GM12878 (cell line): Measurements from ENCODE around the gene SLC22A24. TPM values are rescaled to one million over a fixed set of nuclear protein-coding genes. Genes with fewer than 3 reads are reported as not detected.

Experiments
- ATAC-seq: fragments of 200-7000 bp; cut with Tn5 transposase; 3 replicates; pipeline ENCODE4 v1.9.1; 2020; ENCODE audit warnings: mild to moderate bottlenecking, moderate library complexity
- BruUV-seq: library from RNA; stranded (reverse); fragments of 400-500 nt; replicated peaks from 2 replicates; lab custom pipeline; 2021; lab: Mats Ljungman, UMichigan
- CTCF ChIA-PET: fragments of 300-600 bp; sonication (Branson Sonifier 250); formaldehyde crosslinking; extraction: SDS; loops from one replicate; lab custom pipeline; 2021; ENCODE audit warnings: inconsistent platforms; lab: Yijun Ruan, JAX
- POLR2A ChIA-PET: fragments of 350-600 bp; formaldehyde crosslinking; extraction: SDS; loops from one replicate; lab custom pipeline; 2021; ENCODE audit warnings: inconsistent platforms; lab: Charles Lee
- RAD21 ChIA-PET: fragments of 300-600 bp; sonication (Branson Sonifier 250); formaldehyde crosslinking; loops from one replicate; lab custom pipeline; 2023; ENCODE audit warnings: antibody characterized with exemption; ENCODE audit not compliant: unreplicated experiment; lab: Charles Lee
- SMC1A ChIA-PET: fragments of 300-600 bp; sonication (Branson Sonifier 250); formaldehyde crosslinking; loops from one replicate; lab custom pipeline; 2023; ENCODE audit not compliant: unreplicated experiment, uncharacterized antibody; lab: Charles Lee
- DNase-seq: peaks from one replicate; pipeline ENCODE4 v3.0.0-alpha.2; 2011; ENCODE audit warnings: low read depth, low spot score
- FAIRE-seq: peaks from 3 replicates; lab custom pipeline; 2011; peaks lifted over from hg19 to GRCh38; lab: Jason Lieb, UNC
- H2AFZ ChIP-seq: 2 replicates; pipeline ENCODE4 v1.6.0; 2011; ENCODE audit warnings: low read depth, low read length, control low read depth; ENCODE audit not compliant: control insufficient read depth
- H3K27ac ChIP-seq: 2 replicates; pipeline ENCODE4 v1.5.1; 2011; ENCODE audit warnings: control low read depth; ENCODE audit not compliant: control insufficient read depth, insufficient read depth
- H3K27me3 ChIP-seq, 2 experiments: replicated peaks in 1 of 2; 2 replicates each; pipeline versions ENCODE4 v1.6.0 to v1.6.1; 2011; ENCODE audit warnings: low read length in 1 of 2; ENCODE audit not compliant: control insufficient read depth in 2 of 2, insufficient read depth in 2 of 2
- H3K36me3 ChIP-seq, 2 experiments: 2 replicates each; pipeline ENCODE4 v1.5.1; 2011; ENCODE audit warnings: low read length in 1 of 2; ENCODE audit not compliant: control insufficient read depth in 2 of 2, insufficient read depth in 2 of 2
- H3K4me1 ChIP-seq: 2 replicates; pipeline ENCODE4 v1.6.1; 2011; ENCODE audit warnings: mild to moderate bottlenecking, low read length, moderate library complexity, mixed read lengths; ENCODE audit not compliant: control insufficient read depth, insufficient read depth
- H3K4me2 ChIP-seq: 2 replicates; pipeline ENCODE4 v1.6.0; 2011; ENCODE audit warnings: control low read depth; ENCODE audit not compliant: control insufficient read depth, insufficient read depth
- H3K4me3 ChIP-seq: fragments of 200-600 bp; sonication (generic); 2 replicates; pipeline ENCODE4 v1.5.1; 2016
- H3K79me2 ChIP-seq: 2 replicates; pipeline ENCODE4 v1.6.0; 2011; ENCODE audit warnings: low read length; ENCODE audit not compliant: control insufficient read depth, insufficient read depth
- H3K9ac ChIP-seq: 2 replicates; pipeline ENCODE4 v1.8.0; 2011; ENCODE audit warnings: low read length, control low read depth, mixed read lengths; ENCODE audit not compliant: control insufficient read depth, insufficient read depth
- H3K9me3 ChIP-seq: replicated peaks from 3 replicates; pipeline ENCODE4 v1.5.1; 2011; ENCODE audit warnings: mild to moderate bottlenecking, low read length; ENCODE audit not compliant: control insufficient read depth, insufficient read depth
- H4K20me1 ChIP-seq: 2 replicates; pipeline ENCODE4 v1.6.0; 2011; ENCODE audit not compliant: control insufficient read depth, insufficient read depth
- CBX3 ChIP-seq: fragments of 200-600 bp; sonication (generic); IDR thresholded peaks from 2 replicates; pipeline ENCODE4 v1.6.1; 2016; ENCODE audit warnings: low read depth, borderline replicate concordance
- CEBPZ ChIP-seq: fragments of 150-350 bp; IDR thresholded peaks from 2 replicates; pipeline ENCODE4 v1.6.1; 2016; ENCODE audit warnings: low read depth, low read length
- FOXK2 ChIP-seq: fragments of 450-650 bp; IDR thresholded peaks from 2 replicates; pipeline ENCODE4 v1.6.1; 2017; ENCODE audit warnings: mild to moderate bottlenecking, moderate library complexity
- FOXM1 ChIP-seq: IDR thresholded peaks from 2 replicates; pipeline ENCODE4 v1.6.1; 2012; ENCODE audit warnings: low read depth, mild to moderate bottlenecking, inconsistent platforms, low read length, moderate library complexity
- GATAD2B ChIP-seq: fragments of 450-650 bp; conservative IDR thresholded peaks from 2 replicates; pipeline ENCODE4 v1.6.1; 2017; ENCODE audit warnings: low read depth, mild to moderate bottlenecking, moderate library complexity
- IRF4 ChIP-seq: IDR thresholded peaks from 2 replicates; pipeline ENCODE4 v1.6.1; 2011; ENCODE audit warnings: low read depth, low read length
- KAT2A ChIP-seq: conservative IDR thresholded peaks from 2 replicates; pipeline ENCODE4 v1.6.1; 2011; ENCODE audit warnings: low read depth, low read length; ENCODE audit not compliant: control insufficient read depth
- KLF5 ChIP-seq: fragments of 450-650 bp; IDR thresholded peaks from 2 replicates; pipeline ENCODE4 v1.6.1; 2014; ENCODE audit warnings: mild to moderate bottlenecking; ENCODE audit not compliant: partially characterized antibody
- LARP7 ChIP-seq: fragments of 450-650 bp; IDR thresholded peaks from 2 replicates; pipeline ENCODE4 v1.6.1; 2017; ENCODE audit warnings: mild to moderate bottlenecking
- NRF1 ChIP-seq: conservative IDR thresholded peaks from 2 replicates; pipeline ENCODE4 v1.6.1; 2011; ENCODE audit warnings: mild to moderate bottlenecking, low read depth, low read length, improper control_type of control experiment
- POU2F2 ChIP-seq: IDR thresholded peaks from 3 replicates; pipeline ENCODE4 v1.6.1; 2011; ENCODE audit warnings: low read depth, mild to moderate bottlenecking, low read length, borderline replicate concordance
- RFX5 ChIP-seq: IDR thresholded peaks from 2 replicates; pipeline ENCODE4 v1.6.1; 2011; ENCODE audit warnings: low read depth, low read length, improper control_type of control experiment
- TAF1 ChIP-seq: IDR thresholded peaks from 2 replicates; pipeline ENCODE4 v1.6.1; 2011; ENCODE audit warnings: mild to moderate bottlenecking, low read depth, low read length, borderline replicate concordance
- TCF7 ChIP-seq: IDR thresholded peaks from 2 replicates; pipeline ENCODE4 v1.6.1; 2014; ENCODE audit warnings: antibody characterized with exemption, borderline replicate concordance
- WGBS: methylation state at CpG from one replicate; pipeline ENCODE4 v1.1.6; 2016; ENCODE audit warnings: low lambda C conversion rate; ENCODE audit not compliant: insufficient replicate concordance, insufficient coverage; ENCODE audit errors: missing lambda C conversion rate; 5-methylcytosine and 5-hydroxymethylcytosine counted together
- in situ Hi-C: fragments of 300-500 bp; cut with MboI; formaldehyde crosslinking; loops from 9 replicates; pipeline ENCODE4 v1.14.3; 2018; ENCODE audit warnings: mixed read lengths
- intact Hi-C: fragments of 100-400 bp; cut with micrococcal nuclease; formaldehyde crosslinking; loops from one replicate; pipeline ENCODE4 v1.14.2; 2022; ENCODE audit not compliant: unreplicated experiment
- polyA plus RNA-seq, 11 experiments: library from polyadenylated mRNA; depleted of rRNA in 4 of 11; unstranded in 6 of 11; stranded (reverse) in 5 of 11; fragments of >200 nt; fragmentation: Nextera tagmentation in 4 of 11; fragmentation: Illumina TruSeq in 1 of 11; extraction: Ambion mirVana in 4 of 11; extraction: Trizol in 1 of 11; gene quantifications; 1 replicate in 1 of 11; 2 replicates in 10 of 11; pipeline versions ENCODE4 v1.2.1 to v1.2.3, GENCODE V29; 2011 to 2016; ENCODE audit warnings: inconsistent platforms in 2 of 11, missing spikeins in 2 of 11, low read depth in 1 of 11
- total RNA-seq, 4 experiments: library from RNA; depleted of rRNA in 3 of 4; stranded (reverse); fragments of >200 nt in 3 of 4; fragmentation: Illumina TruSeq in 1 of 4; extraction: Trizol in 1 of 4; gene quantifications; 2 replicates each; pipeline versions ENCODE4 v1.2.1 to v1.2.3, GENCODE V29; 2013 to 2021
- TF ChIP-seq, protein P1 (sequence below): IDR thresholded peaks from 2 replicates; pipeline ENCODE4 v1.6.1; 2012; ENCODE audit warnings: mild to moderate bottlenecking, low read depth, low read length

Gene SLC22A24
- total and polyA plus RNA-seq, 10 of the 15 experiments (the other 5 are each of a cell fraction or from before 2014, with no cell fraction given): not detected

- no peak for TF ChIP-seq RFX5
- no peak for TF ChIP-seq POU2F2
- TF ChIP-seq GATAD2B: no peak
- no peak for TF ChIP-seq KAT2A
- TF ChIP-seq LARP7: no peak
- TF ChIP-seq KLF5: no peak
- no peak for TF ChIP-seq CEBPZ
- no peak for TF ChIP-seq NRF1
- TF ChIP-seq TAF1: no peak
Observed at GRCh38 chr11:63146581-63146980, 2.6 kb upstream of the SLC22A24 start (continued).

GRCh38 chr11:63142459-63142858, 1.6 kb downstream of the SLC22A24 start:
- ATAC-seq (no peak), FAIRE-seq (no peak), DNase-seq (no peak)
- H3K4me2 ChIP-seq: no peak overlapping the region
- 26% methylated on average over 3 of the region's 3 CpGs for WGBS
- in situ Hi-C loops (no loop called here), intact Hi-C loops (no loop called here)
- no peak overlapping the region for H3K9ac ChIP-seq
- no peaks in the 10 kb centered on the region for H3K9me3 ChIP-seq
- H3K4me3 ChIP-seq: no peak overlapping the region
- no peak overlapping the region for H2AFZ ChIP-seq
- no peaks in the 10 kb centered on the region for H3K4me1 ChIP-seq
- RAD21 ChIA-PET: no interaction called here
- SMC1A ChIA-PET: no interaction called here
- POLR2A ChIA-PET: no interaction called here
- CTCF ChIA-PET: no interaction called here
- H3K36me3 ChIP-seq: no peaks in the 10 kb centered on the region
- no TSS peak for BruUV-seq
- no peak overlapping the region for H3K27ac ChIP-seq
- no peaks in the 10 kb centered on the region for H3K79me2 ChIP-seq
- H3K27me3 ChIP-seq: peaks cover 0 to 2% of the 10 kb centered on the region in 2 experiments; a peak in 1 of 4 replicates
- H4K20me1 ChIP-seq: no peaks in the 10 kb centered on the region
- TF ChIP-seq CBX3 (no peak), FOXM1 (no peak), IRF4 (no peak), TCF7 (no peak), CEBPZ (no peak), FOXK2 (no peak)
- TF ChIP-seq, protein P1, sequence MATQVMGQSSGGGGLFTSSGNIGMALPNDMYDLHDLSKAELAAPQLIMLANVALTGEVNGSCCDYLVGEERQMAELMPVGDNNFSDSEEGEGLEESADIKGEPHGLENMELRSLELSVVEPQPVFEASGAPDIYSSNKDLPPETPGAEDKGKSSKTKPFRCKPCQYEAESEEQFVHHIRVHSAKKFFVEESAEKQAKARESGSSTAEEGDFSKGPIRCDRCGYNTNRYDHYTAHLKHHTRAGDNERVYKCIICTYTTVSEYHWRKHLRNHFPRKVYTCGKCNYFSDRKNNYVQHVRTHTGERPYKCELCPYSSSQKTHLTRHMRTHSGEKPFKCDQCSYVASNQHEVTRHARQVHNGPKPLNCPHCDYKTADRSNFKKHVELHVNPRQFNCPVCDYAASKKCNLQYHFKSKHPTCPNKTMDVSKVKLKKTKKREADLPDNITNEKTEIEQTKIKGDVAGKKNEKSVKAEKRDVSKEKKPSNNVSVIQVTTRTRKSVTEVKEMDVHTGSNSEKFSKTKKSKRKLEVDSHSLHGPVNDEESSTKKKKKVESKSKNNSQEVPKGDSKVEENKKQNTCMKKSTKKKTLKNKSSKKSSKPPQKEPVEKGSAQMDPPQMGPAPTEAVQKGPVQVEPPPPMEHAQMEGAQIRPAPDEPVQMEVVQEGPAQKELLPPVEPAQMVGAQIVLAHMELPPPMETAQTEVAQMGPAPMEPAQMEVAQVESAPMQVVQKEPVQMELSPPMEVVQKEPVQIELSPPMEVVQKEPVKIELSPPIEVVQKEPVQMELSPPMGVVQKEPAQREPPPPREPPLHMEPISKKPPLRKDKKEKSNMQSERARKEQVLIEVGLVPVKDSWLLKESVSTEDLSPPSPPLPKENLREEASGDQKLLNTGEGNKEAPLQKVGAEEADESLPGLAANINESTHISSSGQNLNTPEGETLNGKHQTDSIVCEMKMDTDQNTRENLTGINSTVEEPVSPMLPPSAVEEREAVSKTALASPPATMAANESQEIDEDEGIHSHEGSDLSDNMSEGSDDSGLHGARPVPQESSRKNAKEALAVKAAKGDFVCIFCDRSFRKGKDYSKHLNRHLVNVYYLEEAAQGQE: no peak
